Neuronal stem cell (in vitro differentiated cells): Measurements from ENCODE around the gene TMEM95.
"Not testable (repeated sequence)": the region's sequence is repeated elsewhere in the genome, so short reads cannot be mapped to it uniquely, and the experiment has no call there.

Experiments
- DNase-seq: peaks from one replicate; pipeline ENCODE4 v3.0.0-alpha.2; 2013; ENCODE audit warnings: low spot score
- H2AFZ ChIP-seq: one replicate; pipeline ENCODE4 v1.6.1; 2013; ENCODE audit warnings: mild to moderate bottlenecking, low read length, inconsistent platforms
- H2AK5ac ChIP-seq: 2 replicates; pipeline ENCODE4 v1.6.1; 2013; ENCODE audit warnings: low read depth, mild to moderate bottlenecking, inconsistent platforms, low read length, moderate library complexity, mixed read lengths
- H2BK120ac ChIP-seq: 2 replicates; pipeline ENCODE4 v1.6.1; 2013; ENCODE audit warnings: low read depth, mild to moderate bottlenecking, inconsistent platforms, low read length, moderate library complexity, mixed read lengths
- H2BK12ac ChIP-seq: one replicate; pipeline ENCODE4 v1.6.1; 2013; ENCODE audit warnings: low read length, inconsistent platforms
- H2BK15ac ChIP-seq: 2 replicates; pipeline ENCODE4 v1.6.1; 2013; ENCODE audit warnings: mild to moderate bottlenecking, low read length, inconsistent platforms, mixed read lengths
- H2BK5ac ChIP-seq: one replicate; pipeline ENCODE4 v1.6.1; 2013; ENCODE audit warnings: inconsistent platforms, mild to moderate bottlenecking, low read length, moderate library complexity
- H3K14ac ChIP-seq: one replicate; pipeline ENCODE4 v1.6.1; 2013; ENCODE audit warnings: low read length, inconsistent platforms
- H3K18ac ChIP-seq: 2 replicates; pipeline ENCODE4 v1.6.1; 2013; ENCODE audit warnings: low read length, inconsistent platforms
- H3K23ac ChIP-seq: 2 replicates; pipeline ENCODE4 v1.6.1; 2013; ENCODE audit warnings: low read depth, mild to moderate bottlenecking, mixed read lengths, low read length, inconsistent platforms; ENCODE audit not compliant: poor library complexity
- H3K27ac ChIP-seq: replicated peaks from 3 replicates; pipeline ENCODE4 v1.5.1; 2013; ENCODE audit warnings: low read length, inconsistent platforms
- H3K27me3 ChIP-seq, 3 experiments: 2 replicates each; pipeline ENCODE4 v1.6.1; 2013; ENCODE audit warnings: low read length in 3 of 3, mild to moderate bottlenecking in 2 of 3, inconsistent platforms in 1 of 3, low read depth in 1 of 3, mixed read lengths in 1 of 3, moderate library complexity in 1 of 3; ENCODE audit not compliant: control insufficient read depth in 3 of 3, insufficient read depth in 3 of 3
- H3K36me3 ChIP-seq, 2 donors: replicated peaks in 1 of 2; 2 replicates each; pipeline ENCODE4 v1.6.1; 2013; ENCODE audit warnings: low read length in 2 of 2; ENCODE audit not compliant: control insufficient read depth in 2 of 2, insufficient read depth in 2 of 2
- H3K4ac ChIP-seq: 2 replicates; pipeline ENCODE4 v1.6.1; 2013; ENCODE audit warnings: inconsistent platforms, mild to moderate bottlenecking, low read length, moderate library complexity
- H3K4me1 ChIP-seq, 2 donors: 1 replicate in 1 of 2; 2 replicates in 1 of 2; pipeline ENCODE4 v1.6.1; 2013; ENCODE audit warnings: low read length in 2 of 2, low read depth in 1 of 2; ENCODE audit not compliant: control insufficient read depth in 2 of 2, insufficient read depth in 1 of 2
- H3K4me2 ChIP-seq: one replicate; pipeline ENCODE4 v1.6.1; 2013; ENCODE audit warnings: mild to moderate bottlenecking, low read length, inconsistent platforms; ENCODE audit not compliant: insufficient read depth, poor library complexity, severe bottlenecking
- H3K4me3 ChIP-seq, 2 donors: 2 replicates each; pipeline ENCODE4 v1.5.1; 2013; ENCODE audit warnings: low read length in 2 of 2, mild to moderate bottlenecking in 2 of 2, inconsistent platforms in 1 of 2, moderate library complexity in 1 of 2
- H3K79me1 ChIP-seq: one replicate; pipeline ENCODE4 v1.6.1; 2013; ENCODE audit warnings: low read depth, mild to moderate bottlenecking, inconsistent platforms, low read length, moderate library complexity
- H3K9ac ChIP-seq: one replicate; pipeline ENCODE4 v1.6.1; 2013; ENCODE audit warnings: mild to moderate bottlenecking, low read depth, low read length, inconsistent platforms; ENCODE audit not compliant: poor library complexity
- H3K9me3 ChIP-seq, 2 donors: replicated peaks in 1 of 2; 2 replicates each; pipeline versions ENCODE3 to v1.6.1; 2013; ENCODE audit warnings: low read length in 2 of 2, mild to moderate bottlenecking in 2 of 2, inconsistent platforms in 1 of 2, low read depth in 1 of 2, mixed read lengths in 1 of 2, moderate library complexity in 1 of 2; ENCODE audit not compliant: control insufficient read depth in 2 of 2, insufficient read depth in 1 of 2
- H4K8ac ChIP-seq: one replicate; pipeline ENCODE4 v1.6.1; 2013; ENCODE audit warnings: low read depth, mild to moderate bottlenecking, inconsistent platforms, low read length, moderate library complexity
- H4K91ac ChIP-seq: one replicate; pipeline ENCODE4 v1.6.1; 2013; ENCODE audit warnings: low read length, low read depth, mild to moderate bottlenecking, inconsistent platforms; ENCODE audit not compliant: poor library complexity
- WGBS, 2 donors: extraction: QIAGEN DNeasy Blood & Tissue Kit; methylation state at CpG; one replicate each; pipeline ENCODE4 v1.1.7; 2013; ENCODE audit warnings: missing lambda C conversion rate in 2 of 2, mixed read lengths in 1 of 2; ENCODE audit not compliant: insufficient read length in 2 of 2, insufficient replicate concordance in 1 of 2; ENCODE audit errors: extremely low coverage in 2 of 2; 5-methylcytosine and 5-hydroxymethylcytosine counted together

TMEM95 gene

DNA sequence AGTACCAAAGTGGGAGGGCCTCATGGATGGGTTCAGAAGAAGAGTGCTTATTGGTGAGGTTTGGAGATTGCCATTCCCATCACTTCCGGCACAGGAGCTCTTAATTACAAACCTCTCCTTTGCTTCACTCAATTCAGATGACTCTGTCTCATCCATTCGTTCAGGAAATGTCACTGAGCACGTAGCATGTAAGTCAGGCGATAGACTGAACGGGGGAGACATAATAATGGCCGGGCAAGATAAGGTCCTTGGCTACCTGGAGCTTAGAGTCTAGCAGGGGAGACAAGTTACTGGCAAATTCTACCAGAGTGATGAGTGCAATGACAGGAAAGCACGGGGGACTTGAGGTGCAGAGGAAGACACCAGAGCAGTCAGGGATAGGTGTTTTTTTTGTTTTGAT lies 11.0 kb downstream of the TMEM95 start:
- H3K36me3 ChIP-seq, H3K23ac ChIP-seq, H3K27ac ChIP-seq, H2BK15ac ChIP-seq, H3K4me1 ChIP-seq, H2BK5ac ChIP-seq, DNase-seq, H3K9me3 ChIP-seq, H3K4me3 ChIP-seq, H3K9ac ChIP-seq, H3K14ac ChIP-seq, H2AFZ ChIP-seq, H2AK5ac ChIP-seq, H4K8ac ChIP-seq, H2BK12ac ChIP-seq, H3K4ac ChIP-seq, H4K91ac ChIP-seq, H3K4me2 ChIP-seq, H3K18ac ChIP-seq, H3K79me1 ChIP-seq, H2BK120ac ChIP-seq: not testable (repeated sequence)
- WGBS, 2 donors: no CpG with 5 or more reads among the region's 7 CpGs
- peaks cover 0 to 17% (median 0%) of the 10 kb centered on the region in 3 experiments for H3K27me3 ChIP-seq

DNA sequence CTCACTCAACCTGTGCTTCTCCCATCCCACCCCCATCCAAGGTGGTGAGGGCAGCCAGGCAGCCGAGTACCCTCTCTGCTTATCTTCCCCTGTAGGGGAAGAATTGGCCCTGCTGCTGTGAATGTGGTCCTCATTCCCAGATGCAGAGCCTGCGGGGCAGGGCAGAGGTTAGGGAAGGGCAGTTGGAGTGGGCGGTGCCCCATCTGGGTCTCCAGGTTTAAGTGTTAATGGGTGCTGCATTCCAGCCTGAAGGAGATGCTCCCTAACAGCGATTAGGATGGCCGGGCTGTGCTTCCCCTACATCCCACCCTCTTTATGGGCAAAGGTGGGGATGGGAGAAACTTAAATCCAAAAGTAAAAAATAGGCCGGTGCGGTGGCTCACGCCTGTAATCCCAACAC lies 12.1 kb downstream of the TMEM95 start:
- Histone ChIP-seq H3K27ac (no peak overlapping the region), H4K8ac (peak overlapping the region; percentile 43), H2BK12ac (no peak overlapping the region), H3K4me2 (no peak overlapping the region), H4K91ac (no peak overlapping the region), H2BK120ac (no peak overlapping the region), H3K9ac (no peak overlapping the region), H3K27me3 (peaks cover 0 to 17% (median 0%) of the 10 kb centered on the region in 3 experiments), H3K23ac (no peak overlapping the region), H3K9me3 (no peaks in the 10 kb centered on the region), H3K4me3 (peak overlapping the region in 1 of 2 donors; percentile 28), H3K14ac (no peak overlapping the region), H2BK15ac (peak overlapping the region; percentile 58), H3K36me3 (no peaks in the 10 kb centered on the region), H3K18ac (no peak overlapping the region), H2AK5ac (peak overlapping the region; percentile 63), H3K4ac (no peak overlapping the region), H3K79me1 (no peaks in the 10 kb centered on the region), H2AFZ (peak overlapping the region; percentile 22), H3K4me1 (peaks cover 0 to 2% of the 10 kb centered on the region in 2 donors), H2BK5ac (peak overlapping the region; percentile 24)
- no CpG with 5 or more reads among the region's 8 CpGs for WGBS, 2 donors
- DNase-seq: no peak

DNA sequence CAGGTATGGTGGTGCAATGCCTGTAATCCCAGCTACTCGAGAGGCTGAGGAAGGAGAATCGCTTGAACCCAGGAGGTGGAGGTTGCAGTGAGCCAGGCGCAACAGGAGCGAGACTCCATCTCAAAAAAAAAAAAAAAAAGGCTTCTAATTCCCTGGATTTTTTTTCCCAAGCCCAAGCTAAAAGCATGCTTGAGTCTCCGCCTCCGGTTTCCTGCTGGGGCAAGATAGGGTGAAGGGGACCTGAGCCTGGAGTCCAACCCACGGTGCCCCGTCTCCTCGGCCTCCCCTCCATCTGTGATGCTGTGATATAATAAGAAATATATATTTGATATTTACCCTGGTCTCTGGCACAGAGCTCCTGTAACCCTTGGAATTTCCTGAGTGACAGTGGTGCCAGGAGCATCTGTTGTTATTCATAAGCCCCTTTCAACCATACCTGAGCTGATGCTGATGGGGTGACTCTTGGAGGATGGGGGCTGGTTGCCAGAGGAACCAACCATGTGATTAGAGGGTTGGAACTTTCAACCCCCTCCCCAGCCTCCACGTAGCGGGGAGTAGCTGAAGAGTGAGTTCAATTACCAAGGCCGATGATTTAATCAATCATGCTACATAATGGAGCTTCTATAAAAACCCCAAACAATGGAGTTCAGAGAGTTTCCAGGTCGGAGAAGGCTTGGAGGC lies 13.1 kb downstream of the TMEM95 start:
- no peak overlapping the region for H3K27ac ChIP-seq
- H3K36me3 ChIP-seq: no peaks in the 10 kb centered on the region
- no peak overlapping the region for H3K4me3 ChIP-seq
- no CpG with 5 or more reads among the region's 13 CpGs for WGBS, 2 donors
- H4K91ac ChIP-seq: no peak overlapping the region
- H3K4me1 ChIP-seq: peaks cover 0 to 2% of the 10 kb centered on the region in 2 donors
- H2AK5ac ChIP-seq: no peak overlapping the region
- no peak overlapping the region for H3K23ac ChIP-seq
- H2BK5ac ChIP-seq: no peak overlapping the region
- H2BK120ac ChIP-seq: no peak overlapping the region
- no peak for DNase-seq
- no peak overlapping the region for H3K4me2 ChIP-seq
- H2AFZ ChIP-seq: no peak overlapping the region
- no peak overlapping the region for H3K18ac ChIP-seq
- H3K9ac ChIP-seq: no peak overlapping the region
- no peaks in the 10 kb centered on the region for H3K9me3 ChIP-seq
- H3K14ac ChIP-seq: no peak overlapping the region
- H3K4ac ChIP-seq: no peak overlapping the region
- H3K27me3 ChIP-seq: peaks cover 0 to 17% (median 0%) of the 10 kb centered on the region in 3 experiments
- no peaks in the 10 kb centered on the region for H3K79me1 ChIP-seq
- H2BK12ac ChIP-seq: no peak overlapping the region
- no peak overlapping the region for H4K8ac ChIP-seq
- no peak overlapping the region for H2BK15ac ChIP-seq

DNA sequence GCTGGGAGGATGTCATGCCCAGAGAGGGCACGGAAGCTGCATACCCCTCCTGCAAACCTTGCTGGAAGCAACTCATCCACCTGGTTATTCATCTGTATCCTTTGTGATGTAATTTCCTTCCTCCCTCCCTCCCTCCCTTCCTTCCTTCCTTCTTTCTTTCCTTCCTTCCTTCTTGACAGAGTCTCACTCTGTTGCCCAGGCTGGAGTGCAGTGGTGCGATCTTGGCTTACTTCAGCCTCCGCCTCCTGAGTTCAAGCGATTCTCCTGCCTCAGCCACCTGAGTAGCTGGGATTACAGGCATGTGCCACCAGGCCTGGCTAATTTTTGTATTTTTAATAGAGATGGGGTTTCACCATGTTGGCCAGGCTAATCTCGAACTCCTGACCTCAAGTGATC lies 13.6 kb downstream of the TMEM95 start:
- H3K9me3 ChIP-seq, H2BK12ac ChIP-seq, H4K8ac ChIP-seq, H2BK15ac ChIP-seq, H3K27ac ChIP-seq, H3K4me2 ChIP-seq, H2AFZ ChIP-seq, H2BK120ac ChIP-seq, H3K23ac ChIP-seq, H3K4me3 ChIP-seq, H3K18ac ChIP-seq, H4K91ac ChIP-seq, DNase-seq, H3K4me1 ChIP-seq, H2AK5ac ChIP-seq, H3K9ac ChIP-seq, H3K36me3 ChIP-seq, H3K79me1 ChIP-seq, H2BK5ac ChIP-seq, H3K4ac ChIP-seq, H3K14ac ChIP-seq: not testable (repeated sequence)
- H3K27me3 ChIP-seq: peaks cover 0 to 17% (median 0%) of the 10 kb centered on the region in 3 experiments
- WGBS, 2 donors: no CpG with 5 or more reads among the region's 5 CpGs
